Astrocyte (in vitro differentiated cells and primary cell): ENCODE data around the gene AGXT. TPM values are rescaled to one million over a fixed set of nuclear protein-coding genes. Genes with fewer than 3 reads are reported as not detected.

Experiments
- DNase-seq: peaks from one replicate; pipeline ENCODE4 v3.0.0-alpha.2; 2010; ENCODE audit warnings: low read depth
- FAIRE-seq: peaks from 2 replicates; lab custom pipeline; 2011; peaks lifted over from hg19 to GRCh38; lab: Jason Lieb, UNC
- H2AFZ ChIP-seq: 2 replicates; pipeline ENCODE4 v1.6.0; 2012; ENCODE audit warnings: low read depth, low read length, inconsistent platforms
- H3K27ac ChIP-seq: 2 replicates; pipeline ENCODE4 v1.5.1; 2011; ENCODE audit warnings: low read depth, low read length, inconsistent platforms
- H3K27me3 ChIP-seq: 2 replicates; pipeline ENCODE4 v1.6.0; 2011; ENCODE audit warnings: low read length, inconsistent platforms; ENCODE audit not compliant: insufficient read depth
- H3K36me3 ChIP-seq: 2 replicates; pipeline ENCODE4 v1.5.1; 2011; ENCODE audit warnings: low read length, inconsistent platforms; ENCODE audit not compliant: insufficient read depth
- H3K4me1 ChIP-seq: 2 replicates; pipeline ENCODE4 v1.5.1; 2011; ENCODE audit warnings: low read length, inconsistent platforms; ENCODE audit not compliant: insufficient read depth
- H3K4me2 ChIP-seq: 2 replicates; pipeline ENCODE4 v1.6.0; 2012; ENCODE audit warnings: low read length, inconsistent platforms
- H3K4me3 ChIP-seq: 2 replicates; pipeline ENCODE4 v1.5.1; 2011; ENCODE audit warnings: low read depth, mild to moderate bottlenecking, low read length, inconsistent platforms; ENCODE audit not compliant: insufficient read depth
- H3K79me2 ChIP-seq: 2 replicates; pipeline ENCODE4 v1.6.0; 2012; ENCODE audit warnings: mild to moderate bottlenecking, low read length, inconsistent platforms; ENCODE audit not compliant: insufficient read depth
- H3K9ac ChIP-seq: 2 replicates; pipeline ENCODE4 v1.6.0; 2012; ENCODE audit warnings: mild to moderate bottlenecking, low read length, inconsistent platforms
- H3K9me3 ChIP-seq: 2 replicates; pipeline ENCODE4 v1.5.1; 2012; ENCODE audit warnings: low read depth, mild to moderate bottlenecking, low read length, inconsistent platforms; ENCODE audit not compliant: insufficient read depth
- H4K20me1 ChIP-seq: 2 replicates; pipeline ENCODE4 v1.6.0; 2012; ENCODE audit warnings: low read length, inconsistent platforms; ENCODE audit not compliant: insufficient read depth
- H3K27ac Mint-ChIP-seq: one replicate; pipeline ENCODE4 v1.8.0; 2021; ENCODE audit warnings: mild to moderate bottlenecking, mixed read lengths; ENCODE audit not compliant: unreplicated experiment
- H3K27me3 Mint-ChIP-seq: one replicate; pipeline ENCODE4 v1.8.0; 2021; ENCODE audit warnings: low read depth, mixed read lengths; ENCODE audit not compliant: unreplicated experiment
- H3K36me3 Mint-ChIP-seq: one replicate; pipeline ENCODE4 v1.8.0; 2021; ENCODE audit warnings: low read depth, mixed read lengths; ENCODE audit not compliant: unreplicated experiment
- H3K4me1 Mint-ChIP-seq: one replicate; pipeline ENCODE4 v1.8.0; 2021; ENCODE audit warnings: low read depth, mixed read lengths; ENCODE audit not compliant: unreplicated experiment
- H3K4me3 Mint-ChIP-seq: one replicate; pipeline ENCODE4 v1.8.0; 2021; ENCODE audit warnings: mild to moderate bottlenecking, moderate library complexity, mixed read lengths; ENCODE audit not compliant: unreplicated experiment
- H3K9me3 Mint-ChIP-seq: one replicate; pipeline ENCODE4 v1.8.0; 2021; ENCODE audit warnings: mild to moderate bottlenecking, mixed read lengths; ENCODE audit not compliant: unreplicated experiment
- EZH2 ChIP-seq: IDR thresholded peaks from 2 replicates; pipeline ENCODE4 v1.6.1; 2012; ENCODE audit warnings: mild to moderate bottlenecking, low read length, inconsistent platforms; ENCODE audit not compliant: insufficient read depth
- total RNA-seq: library from RNA; stranded (reverse); gene quantifications from 2 replicates; pipeline ENCODE4 v1.2.1, GENCODE V29; 2021
- TF ChIP-seq, protein P1 (sequence below): IDR thresholded peaks from 2 replicates; pipeline ENCODE4 v1.5.1; 2011; ENCODE audit warnings: low read depth, mild to moderate bottlenecking, inconsistent platforms, low read length, moderate library complexity; ENCODE audit not compliant: insufficient read depth

Gene AGXT
- total RNA-seq, 1 donor from 2014 or later = not detected

DNA sequence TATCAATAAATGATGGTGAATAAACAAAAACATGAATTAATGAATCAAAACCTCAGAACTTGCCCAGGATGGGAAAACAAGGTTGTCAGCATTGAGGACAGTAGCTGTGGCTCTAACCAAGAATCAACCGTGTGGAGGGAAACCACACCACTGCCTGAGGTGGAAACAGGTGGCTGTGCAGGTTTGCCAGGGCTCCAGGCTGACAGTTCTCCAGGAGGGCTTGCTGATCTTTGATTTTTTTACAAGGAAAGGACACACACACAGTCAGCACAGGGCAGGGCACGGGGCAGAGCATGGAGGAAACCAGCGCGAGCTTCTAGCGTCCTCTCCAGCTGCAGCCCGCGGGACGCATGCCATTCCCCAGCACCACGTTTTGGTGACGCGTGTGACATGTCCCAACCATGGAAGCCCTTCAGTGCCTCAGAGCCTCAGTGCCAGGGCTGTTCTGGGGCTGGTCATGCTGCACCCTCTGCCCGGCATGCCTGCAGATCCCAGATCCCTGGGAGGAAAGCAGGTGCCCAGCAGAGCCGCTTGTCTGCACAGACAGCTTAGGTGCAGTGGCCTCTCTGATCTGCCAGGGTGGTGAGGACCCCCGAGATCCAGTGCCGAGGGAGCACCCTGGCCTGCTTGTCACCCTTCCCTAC lies 15.8 kb upstream of the AGXT start:
- H3K9me3 Mint-ChIP-seq = peaks cover 23% of the 10 kb centered on the region
- no peak for DNase-seq
- no peak overlapping the region for H3K9ac ChIP-seq
- H4K20me1 ChIP-seq = no peaks in the 10 kb centered on the region
- no peaks in the 10 kb centered on the region for H3K36me3 ChIP-seq
- H3K79me2 ChIP-seq = no peaks in the 10 kb centered on the region
- peaks cover 7% of the 10 kb centered on the region for H3K9me3 ChIP-seq
- no peak for FAIRE-seq
- no peak overlapping the region for H3K4me3 Mint-ChIP-seq
- peaks cover 6% of the 10 kb centered on the region for H3K36me3 Mint-ChIP-seq
- H3K4me1 Mint-ChIP-seq = no peaks in the 10 kb centered on the region
- H2AFZ ChIP-seq = no peak overlapping the region
- no peak overlapping the region for H3K4me3 ChIP-seq
- TF ChIP-seq, protein P1, sequence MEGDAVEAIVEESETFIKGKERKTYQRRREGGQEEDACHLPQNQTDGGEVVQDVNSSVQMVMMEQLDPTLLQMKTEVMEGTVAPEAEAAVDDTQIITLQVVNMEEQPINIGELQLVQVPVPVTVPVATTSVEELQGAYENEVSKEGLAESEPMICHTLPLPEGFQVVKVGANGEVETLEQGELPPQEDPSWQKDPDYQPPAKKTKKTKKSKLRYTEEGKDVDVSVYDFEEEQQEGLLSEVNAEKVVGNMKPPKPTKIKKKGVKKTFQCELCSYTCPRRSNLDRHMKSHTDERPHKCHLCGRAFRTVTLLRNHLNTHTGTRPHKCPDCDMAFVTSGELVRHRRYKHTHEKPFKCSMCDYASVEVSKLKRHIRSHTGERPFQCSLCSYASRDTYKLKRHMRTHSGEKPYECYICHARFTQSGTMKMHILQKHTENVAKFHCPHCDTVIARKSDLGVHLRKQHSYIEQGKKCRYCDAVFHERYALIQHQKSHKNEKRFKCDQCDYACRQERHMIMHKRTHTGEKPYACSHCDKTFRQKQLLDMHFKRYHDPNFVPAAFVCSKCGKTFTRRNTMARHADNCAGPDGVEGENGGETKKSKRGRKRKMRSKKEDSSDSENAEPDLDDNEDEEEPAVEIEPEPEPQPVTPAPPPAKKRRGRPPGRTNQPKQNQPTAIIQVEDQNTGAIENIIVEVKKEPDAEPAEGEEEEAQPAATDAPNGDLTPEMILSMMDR = no peak
- no peak for TF ChIP-seq EZH2
- H3K27me3 ChIP-seq = peaks cover 7% of the 10 kb centered on the region
- no peak overlapping the region for H3K4me2 ChIP-seq
- peaks cover 30% of the 10 kb centered on the region for H3K27me3 Mint-ChIP-seq
- H3K4me1 ChIP-seq = no peaks in the 10 kb centered on the region
- H3K27ac ChIP-seq = no peak overlapping the region
- no peak overlapping the region for H3K27ac Mint-ChIP-seq

DNA sequence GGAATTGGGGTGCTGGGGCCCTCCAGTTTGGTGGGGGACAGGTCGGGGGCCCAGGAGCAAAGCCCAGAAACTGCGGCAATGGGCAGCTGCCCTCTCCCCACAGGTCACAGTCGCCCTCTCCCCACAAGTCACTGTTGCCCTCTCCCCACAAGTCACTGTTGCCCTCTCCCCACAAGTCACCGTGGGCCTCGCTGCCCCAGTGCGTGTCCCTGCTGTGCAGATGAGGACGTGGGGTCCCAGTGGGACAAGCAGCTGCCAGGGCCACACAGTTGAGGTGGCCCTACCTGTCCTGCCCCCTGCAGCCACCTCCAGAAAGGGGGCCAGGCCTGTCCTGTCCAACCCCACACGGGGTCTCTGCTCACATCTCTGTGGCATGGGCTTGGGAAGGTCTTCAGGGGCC lies 13.0 kb upstream of the AGXT start:
- peaks cover 38% of the 10 kb centered on the region for H3K27me3 Mint-ChIP-seq
- Histone ChIP-seq H3K9ac (no peak overlapping the region), H3K27ac (no peak overlapping the region), H2AFZ (no peak overlapping the region), H3K4me2 (no peak overlapping the region), H3K36me3 (no peaks in the 10 kb centered on the region), H3K4me1 (no peaks in the 10 kb centered on the region), H3K27me3 (peaks cover 16% of the 10 kb centered on the region), H3K79me2 (no peaks in the 10 kb centered on the region), H3K9me3 (peaks cover 7% of the 10 kb centered on the region), H3K4me3 (no peak overlapping the region), H4K20me1 (no peaks in the 10 kb centered on the region)
- no peak overlapping the region for H3K4me3 Mint-ChIP-seq
- H3K36me3 Mint-ChIP-seq = peaks cover 6% of the 10 kb centered on the region
- FAIRE-seq (no peak), DNase-seq (no peak)
- H3K4me1 Mint-ChIP-seq = no peaks in the 10 kb centered on the region
- TF ChIP-seq, protein P1 = no peak
- no peak for TF ChIP-seq EZH2
- H3K9me3 Mint-ChIP-seq = peaks cover 21% of the 10 kb centered on the region
- no peak overlapping the region for H3K27ac Mint-ChIP-seq

DNA sequence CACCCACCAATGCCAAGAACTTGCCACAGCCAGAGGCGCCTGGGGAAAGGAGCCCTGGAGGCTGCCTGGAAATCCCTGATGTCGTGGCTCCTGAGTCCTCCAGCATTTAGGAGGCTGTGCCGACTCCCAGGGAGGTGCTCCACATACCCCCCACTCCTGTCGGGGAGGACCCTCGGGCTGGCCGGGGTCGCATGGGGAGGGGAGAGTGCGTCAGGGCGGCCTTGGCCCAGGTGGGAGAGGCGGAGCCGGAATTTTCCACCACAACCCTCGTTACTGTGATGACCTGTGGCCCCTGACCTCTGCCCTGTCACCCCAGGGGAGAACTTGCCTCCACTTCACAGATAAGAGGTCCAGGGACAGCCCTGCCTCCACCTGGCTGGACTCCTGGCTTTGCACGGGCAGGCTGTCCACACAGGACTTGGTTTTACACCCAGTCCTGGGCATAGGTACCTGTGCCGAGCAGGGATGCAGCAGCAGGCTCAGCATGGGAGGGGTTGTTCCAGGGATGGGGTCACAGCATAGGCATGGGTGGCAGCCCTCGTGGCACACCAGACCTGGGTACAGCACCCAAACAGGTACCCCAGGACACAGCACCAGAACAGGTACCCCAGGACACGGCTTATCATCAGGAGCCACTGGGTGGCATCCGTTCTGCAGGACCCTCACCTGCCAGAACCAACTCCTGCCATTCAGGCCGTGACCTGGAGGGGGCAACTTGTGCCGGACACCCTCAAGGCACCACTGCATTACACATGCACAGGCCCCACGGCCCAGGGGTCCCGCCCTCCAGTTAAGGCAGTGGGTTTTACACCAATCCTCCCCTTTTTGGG lies 12.3 kb upstream of the AGXT start:
- no peak overlapping the region for H3K27ac Mint-ChIP-seq
- peaks cover 18% of the 10 kb centered on the region for H3K27me3 ChIP-seq
- H3K4me3 Mint-ChIP-seq = no peak overlapping the region
- TF ChIP-seq, protein P1 = no peak
- TF ChIP-seq EZH2 = no peak
- no peaks in the 10 kb centered on the region for H3K4me1 ChIP-seq
- no peak overlapping the region for H3K9ac ChIP-seq
- H3K9me3 ChIP-seq = peaks cover 7% of the 10 kb centered on the region
- H3K36me3 Mint-ChIP-seq = peaks cover 6% of the 10 kb centered on the region
- H3K27ac ChIP-seq = no peak overlapping the region
- no peaks in the 10 kb centered on the region for H3K4me1 Mint-ChIP-seq
- DNase-seq (no peak), FAIRE-seq (no peak)
- H4K20me1 ChIP-seq = no peaks in the 10 kb centered on the region
- no peaks in the 10 kb centered on the region for H3K36me3 ChIP-seq
- H2AFZ ChIP-seq = no peak overlapping the region
- H3K27me3 Mint-ChIP-seq = peaks cover 38% of the 10 kb centered on the region
- no peak overlapping the region for H3K4me3 ChIP-seq
- no peak overlapping the region for H3K4me2 ChIP-seq
- no peaks in the 10 kb centered on the region for H3K79me2 ChIP-seq
- H3K9me3 Mint-ChIP-seq = peaks cover 21% of the 10 kb centered on the region
